HepG2 (cell line): ENCODE measurements around the gene ETFRF1.

ENCODE experiments used
- GABPB1 ChIP-seq: IDR thresholded peaks from 2 replicates; pipeline ENCODE4 v1.6.1; 2016; ENCODE audit warnings: mild to moderate bottlenecking, missing genetic modification reagents, moderate library complexity, missing compliant biosample characterization
- IKZF1 ChIP-seq: fragments of 450-650 bp; IDR thresholded peaks from 2 replicates; pipeline ENCODE4 v1.7.1; 2016
- KLF13 ChIP-seq: sonication (generic); formaldehyde crosslinking; IDR thresholded peaks from 2 replicates; pipeline ENCODE4 v1.4.0; 2020; ENCODE audit warnings: mild to moderate bottlenecking, missing genetic modification reagents
- MAFF ChIP-seq: IDR thresholded peaks from 2 replicates; pipeline ENCODE4 v1.6.1; 2011; ENCODE audit warnings: low read depth, low read length, improper control_type of control experiment
- NFIC ChIP-seq: IDR thresholded peaks from 2 replicates; pipeline ENCODE4 v1.6.1; 2012; ENCODE audit warnings: mild to moderate bottlenecking, low read length, inconsistent platforms
- POLR2A ChIP-seq, 2 experiments: IDR thresholded peaks; 2 replicates each; pipeline ENCODE4 v1.6.1; 2011; ENCODE audit warnings: low read depth in 2 of 2, low read length in 2 of 2, mild to moderate bottlenecking in 1 of 2, moderate library complexity in 1 of 2; ENCODE audit not compliant: insufficient read depth in 1 of 2
- TCF7 ChIP-seq: sonication (generic); IDR thresholded peaks from 2 replicates; pipeline ENCODE4 v1.6.1; 2016; ENCODE audit warnings: antibody characterized with exemption, low read depth
- TF ChIP-seq, protein P1 (sequence below): IDR thresholded peaks from 2 replicates; pipeline ENCODE4 v1.4.0; 2020; ENCODE audit warnings: mild to moderate bottlenecking, missing genetic modification reagents
- TF ChIP-seq, protein P2 (sequence below): sonication (generic); formaldehyde crosslinking; IDR thresholded peaks from 2 replicates; pipeline ENCODE4 v1.4.0; 2020; ENCODE audit warnings: missing genetic modification reagents
- TF ChIP-seq, protein P3 (sequence below): sonication (generic); formaldehyde crosslinking; IDR thresholded peaks from 2 replicates; pipeline ENCODE4 v1.9.0; 2022; ENCODE audit warnings: missing genetic modification reagents, mild to moderate bottlenecking, borderline replicate concordance
- TF ChIP-seq, protein P4 (sequence below): sonication (generic); formaldehyde crosslinking; IDR thresholded peaks from 2 replicates; pipeline ENCODE4 v1.4.0; 2020; ENCODE audit warnings: missing genetic modification reagents
- TF ChIP-seq, protein P5 (sequence below): sonication (generic); formaldehyde crosslinking; IDR thresholded peaks from 2 replicates; pipeline ENCODE4 v1.5.0; 2020; ENCODE audit warnings: mild to moderate bottlenecking, missing genetic modification reagents, moderate library complexity

DNA sequence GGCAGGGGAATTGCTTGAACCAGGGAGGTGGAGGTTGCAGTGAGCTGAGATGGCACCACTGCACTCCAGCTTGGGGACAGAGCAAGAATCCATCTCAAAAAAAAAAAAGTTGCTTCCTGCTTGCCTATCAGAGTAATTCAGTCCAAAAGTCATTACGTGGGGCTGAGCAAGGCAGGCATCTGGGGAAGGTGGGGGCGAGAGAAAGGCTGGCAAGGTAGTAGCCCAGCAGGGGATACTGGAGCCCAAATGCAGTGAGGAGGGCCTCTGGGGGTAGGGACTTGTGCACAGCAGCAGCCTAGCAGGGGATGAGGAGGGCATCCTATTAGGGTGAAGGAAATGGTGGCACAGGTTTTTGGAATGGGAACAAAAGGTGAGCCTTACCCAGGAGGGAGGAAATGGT lies 7.1 kb downstream of the ETFRF1 start:
- TF ChIP-seq MAFF (no peak), NFIC (no peak), IKZF1 (no peak), KLF13 (CRISPR knock-in tag) (no peak), POLR2A (IDR thresholded peaks at IDR 0.05; ENCODE audit: insufficient read depth in 1 of 2, low read depth in 2 of 2, low read length in 2 of 2) (no peak), GABPB1 (CRISPR knock-in tag) (no peak), TCF7 (no peak)
- TF ChIP-seq, protein P1, sequence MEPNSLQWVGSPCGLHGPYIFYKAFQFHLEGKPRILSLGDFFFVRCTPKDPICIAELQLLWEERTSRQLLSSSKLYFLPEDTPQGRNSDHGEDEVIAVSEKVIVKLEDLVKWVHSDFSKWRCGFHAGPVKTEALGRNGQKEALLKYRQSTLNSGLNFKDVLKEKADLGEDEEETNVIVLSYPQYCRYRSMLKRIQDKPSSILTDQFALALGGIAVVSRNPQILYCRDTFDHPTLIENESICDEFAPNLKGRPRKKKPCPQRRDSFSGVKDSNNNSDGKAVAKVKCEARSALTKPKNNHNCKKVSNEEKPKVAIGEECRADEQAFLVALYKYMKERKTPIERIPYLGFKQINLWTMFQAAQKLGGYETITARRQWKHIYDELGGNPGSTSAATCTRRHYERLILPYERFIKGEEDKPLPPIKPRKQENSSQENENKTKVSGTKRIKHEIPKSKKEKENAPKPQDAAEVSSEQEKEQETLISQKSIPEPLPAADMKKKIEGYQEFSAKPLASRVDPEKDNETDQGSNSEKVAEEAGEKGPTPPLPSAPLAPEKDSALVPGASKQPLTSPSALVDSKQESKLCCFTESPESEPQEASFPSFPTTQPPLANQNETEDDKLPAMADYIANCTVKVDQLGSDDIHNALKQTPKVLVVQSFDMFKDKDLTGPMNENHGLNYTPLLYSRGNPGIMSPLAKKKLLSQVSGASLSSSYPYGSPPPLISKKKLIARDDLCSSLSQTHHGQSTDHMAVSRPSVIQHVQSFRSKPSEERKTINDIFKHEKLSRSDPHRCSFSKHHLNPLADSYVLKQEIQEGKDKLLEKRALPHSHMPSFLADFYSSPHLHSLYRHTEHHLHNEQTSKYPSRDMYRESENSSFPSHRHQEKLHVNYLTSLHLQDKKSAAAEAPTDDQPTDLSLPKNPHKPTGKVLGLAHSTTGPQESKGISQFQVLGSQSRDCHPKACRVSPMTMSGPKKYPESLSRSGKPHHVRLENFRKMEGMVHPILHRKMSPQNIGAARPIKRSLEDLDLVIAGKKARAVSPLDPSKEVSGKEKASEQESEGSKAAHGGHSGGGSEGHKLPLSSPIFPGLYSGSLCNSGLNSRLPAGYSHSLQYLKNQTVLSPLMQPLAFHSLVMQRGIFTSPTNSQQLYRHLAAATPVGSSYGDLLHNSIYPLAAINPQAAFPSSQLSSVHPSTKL (CRISPR knock-in tag): no peak
- TF ChIP-seq, protein P2, sequence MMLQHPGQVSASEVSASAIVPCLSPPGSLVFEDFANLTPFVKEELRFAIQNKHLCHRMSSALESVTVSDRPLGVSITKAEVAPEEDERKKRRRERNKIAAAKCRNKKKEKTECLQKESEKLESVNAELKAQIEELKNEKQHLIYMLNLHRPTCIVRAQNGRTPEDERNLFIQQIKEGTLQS: no peak
- TF ChIP-seq, protein P3, sequence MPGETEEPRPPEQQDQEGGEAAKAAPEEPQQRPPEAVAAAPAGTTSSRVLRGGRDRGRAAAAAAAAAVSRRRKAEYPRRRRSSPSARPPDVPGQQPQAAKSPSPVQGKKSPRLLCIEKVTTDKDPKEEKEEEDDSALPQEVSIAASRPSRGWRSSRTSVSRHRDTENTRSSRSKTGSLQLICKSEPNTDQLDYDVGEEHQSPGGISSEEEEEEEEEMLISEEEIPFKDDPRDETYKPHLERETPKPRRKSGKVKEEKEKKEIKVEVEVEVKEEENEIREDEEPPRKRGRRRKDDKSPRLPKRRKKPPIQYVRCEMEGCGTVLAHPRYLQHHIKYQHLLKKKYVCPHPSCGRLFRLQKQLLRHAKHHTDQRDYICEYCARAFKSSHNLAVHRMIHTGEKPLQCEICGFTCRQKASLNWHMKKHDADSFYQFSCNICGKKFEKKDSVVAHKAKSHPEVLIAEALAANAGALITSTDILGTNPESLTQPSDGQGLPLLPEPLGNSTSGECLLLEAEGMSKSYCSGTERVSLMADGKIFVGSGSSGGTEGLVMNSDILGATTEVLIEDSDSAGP: no peak
- TF ChIP-seq, protein P4, sequence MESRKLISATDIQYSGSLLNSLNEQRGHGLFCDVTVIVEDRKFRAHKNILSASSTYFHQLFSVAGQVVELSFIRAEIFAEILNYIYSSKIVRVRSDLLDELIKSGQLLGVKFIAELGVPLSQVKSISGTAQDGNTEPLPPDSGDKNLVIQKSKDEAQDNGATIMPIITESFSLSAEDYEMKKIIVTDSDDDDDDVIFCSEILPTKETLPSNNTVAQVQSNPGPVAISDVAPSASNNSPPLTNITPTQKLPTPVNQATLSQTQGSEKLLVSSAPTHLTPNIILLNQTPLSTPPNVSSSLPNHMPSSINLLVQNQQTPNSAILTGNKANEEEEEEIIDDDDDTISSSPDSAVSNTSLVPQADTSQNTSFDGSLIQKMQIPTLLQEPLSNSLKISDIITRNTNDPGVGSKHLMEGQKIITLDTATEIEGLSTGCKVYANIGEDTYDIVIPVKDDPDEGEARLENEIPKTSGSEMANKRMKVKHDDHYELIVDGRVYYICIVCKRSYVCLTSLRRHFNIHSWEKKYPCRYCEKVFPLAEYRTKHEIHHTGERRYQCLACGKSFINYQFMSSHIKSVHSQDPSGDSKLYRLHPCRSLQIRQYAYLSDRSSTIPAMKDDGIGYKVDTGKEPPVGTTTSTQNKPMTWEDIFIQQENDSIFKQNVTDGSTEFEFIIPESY (CRISPR knock-in tag): no peak
- TF ChIP-seq, protein P5, sequence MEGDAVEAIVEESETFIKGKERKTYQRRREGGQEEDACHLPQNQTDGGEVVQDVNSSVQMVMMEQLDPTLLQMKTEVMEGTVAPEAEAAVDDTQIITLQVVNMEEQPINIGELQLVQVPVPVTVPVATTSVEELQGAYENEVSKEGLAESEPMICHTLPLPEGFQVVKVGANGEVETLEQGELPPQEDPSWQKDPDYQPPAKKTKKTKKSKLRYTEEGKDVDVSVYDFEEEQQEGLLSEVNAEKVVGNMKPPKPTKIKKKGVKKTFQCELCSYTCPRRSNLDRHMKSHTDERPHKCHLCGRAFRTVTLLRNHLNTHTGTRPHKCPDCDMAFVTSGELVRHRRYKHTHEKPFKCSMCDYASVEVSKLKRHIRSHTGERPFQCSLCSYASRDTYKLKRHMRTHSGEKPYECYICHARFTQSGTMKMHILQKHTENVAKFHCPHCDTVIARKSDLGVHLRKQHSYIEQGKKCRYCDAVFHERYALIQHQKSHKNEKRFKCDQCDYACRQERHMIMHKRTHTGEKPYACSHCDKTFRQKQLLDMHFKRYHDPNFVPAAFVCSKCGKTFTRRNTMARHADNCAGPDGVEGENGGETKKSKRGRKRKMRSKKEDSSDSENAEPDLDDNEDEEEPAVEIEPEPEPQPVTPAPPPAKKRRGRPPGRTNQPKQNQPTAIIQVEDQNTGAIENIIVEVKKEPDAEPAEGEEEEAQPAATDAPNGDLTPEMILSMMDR: no peak
